Cerebellar cortex (tissue), 1 donor: ENCODE results near the gene STAP1.
"Not testable (repeated sequence)": the region's sequence is repeated elsewhere in the genome, so short reads cannot be mapped to it uniquely, and the experiment has no call there.

Source experiments
- DNase-seq: peaks from one replicate; pipeline ENCODE4 v3.0.0-alpha.2; 2015; ENCODE audit warnings: low spot score

The STAP1 gene

GRCh38 chr4:67558493-67558892 is at the start of gene STAP1:
Gene STAP1, plus strand, starts transcription at chr4:67558727. Its CDS starts 83 bp downstream, at chr4:67558810.
- no peak for DNase-seq

- DNase-seq, result no peak
These were observed 46.0 kb upstream of the STAP1 start for GRCh38 chr4:67512501-67512900.

DNA sequence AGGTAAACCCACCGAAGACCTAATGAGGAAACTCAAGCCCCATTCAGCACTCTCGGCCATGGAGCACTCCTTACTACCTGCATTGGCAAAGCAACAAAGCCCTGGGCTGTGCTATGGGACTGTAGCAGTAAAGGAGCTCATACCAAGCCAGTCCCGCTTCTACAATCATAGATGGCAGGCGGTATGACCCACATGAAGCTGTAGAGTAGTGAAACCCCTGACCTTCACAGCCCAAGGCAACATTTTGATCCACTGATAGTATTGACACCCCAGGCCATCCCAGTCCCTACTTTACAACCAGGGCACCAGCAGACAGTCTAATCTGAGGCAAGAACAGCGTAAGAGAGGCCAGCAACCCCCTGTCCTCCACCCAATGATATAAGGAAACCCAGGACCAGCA is 38.4 kb upstream of the STAP1 start:
- DNase-seq, result no peak

- no peak for DNase-seq
These were observed 37.0 kb upstream of the STAP1 start for GRCh38 chr4:67521506-67521905.

DNA sequence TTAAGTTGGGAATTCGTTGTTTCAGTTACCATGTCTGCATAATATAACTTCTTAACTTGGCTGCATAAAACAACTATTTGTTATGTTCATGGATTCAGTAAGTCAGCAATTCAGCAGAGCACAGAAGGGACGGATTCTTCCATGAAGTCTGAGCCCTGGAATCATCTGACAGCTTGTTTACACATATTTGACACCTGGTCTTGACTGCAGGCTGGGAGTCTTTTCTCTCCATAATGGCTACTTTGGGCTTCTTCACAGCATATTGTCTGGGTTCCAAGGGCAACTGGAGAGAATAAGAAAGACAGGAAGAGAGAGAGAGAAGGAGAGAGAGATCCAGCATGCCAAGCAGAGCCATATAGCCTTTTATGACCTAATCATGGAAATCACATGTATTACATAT is 36.3 kb upstream of the STAP1 start:
- DNase-seq, result no peak

DNA sequence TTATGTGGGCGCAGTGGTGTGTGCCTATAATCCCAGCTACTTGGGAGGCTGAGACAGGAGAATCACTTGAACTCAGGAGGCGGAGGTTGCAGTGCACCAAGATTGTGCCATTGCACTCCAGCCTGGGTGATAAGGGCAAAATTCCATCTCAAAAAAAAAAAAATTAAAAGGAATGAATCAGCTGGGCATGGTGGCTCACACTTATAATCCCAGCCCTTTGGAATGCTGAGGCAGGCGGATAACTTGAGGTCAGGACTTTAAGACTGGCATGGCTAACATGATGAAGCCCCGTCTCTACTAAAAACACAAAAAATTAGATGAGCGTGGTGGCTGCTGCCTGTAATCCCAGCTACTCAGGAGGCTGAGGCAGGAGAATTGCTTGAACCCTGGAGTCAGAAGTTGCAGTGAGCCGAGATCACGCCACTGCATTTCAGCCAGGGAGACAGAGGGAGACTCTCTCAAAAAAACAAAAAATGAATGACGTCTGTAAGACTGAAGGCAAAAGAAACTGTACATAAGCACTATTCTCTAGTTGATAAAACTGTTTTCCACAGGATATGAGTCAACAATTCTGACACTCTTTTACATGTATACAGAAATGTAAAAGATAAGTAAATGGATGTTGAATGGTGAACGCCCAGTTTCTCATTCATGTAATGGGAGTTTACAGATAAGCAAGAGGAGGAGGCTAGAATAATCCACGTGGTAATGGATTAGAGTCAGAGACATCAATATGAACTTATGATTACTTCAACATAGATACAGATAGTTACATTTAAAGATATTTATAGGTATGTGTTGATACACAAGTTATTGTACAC is 35.5 kb upstream of the STAP1 start:
- DNase-seq, result no peak

DNA sequence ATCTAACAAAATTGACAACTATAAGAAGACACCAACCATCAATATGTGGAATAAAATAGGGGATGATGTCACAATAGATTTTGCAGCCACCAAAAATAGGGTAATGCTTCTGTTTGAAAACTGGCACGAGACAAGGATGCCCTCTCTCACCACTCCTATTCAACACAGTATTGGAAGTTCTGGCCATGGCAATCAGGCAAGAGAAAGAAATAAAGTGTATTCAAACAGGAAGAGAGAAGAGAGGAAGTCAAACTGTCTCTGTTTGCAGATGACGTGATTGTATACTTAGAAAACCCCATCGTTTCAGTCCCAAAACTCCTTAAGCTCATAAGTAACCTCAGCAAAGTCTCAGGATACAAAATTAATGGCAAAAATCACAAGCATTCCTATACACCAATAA is 34.4 kb upstream of the STAP1 start:
- DNase-seq, result not testable (repeated sequence)

DNA sequence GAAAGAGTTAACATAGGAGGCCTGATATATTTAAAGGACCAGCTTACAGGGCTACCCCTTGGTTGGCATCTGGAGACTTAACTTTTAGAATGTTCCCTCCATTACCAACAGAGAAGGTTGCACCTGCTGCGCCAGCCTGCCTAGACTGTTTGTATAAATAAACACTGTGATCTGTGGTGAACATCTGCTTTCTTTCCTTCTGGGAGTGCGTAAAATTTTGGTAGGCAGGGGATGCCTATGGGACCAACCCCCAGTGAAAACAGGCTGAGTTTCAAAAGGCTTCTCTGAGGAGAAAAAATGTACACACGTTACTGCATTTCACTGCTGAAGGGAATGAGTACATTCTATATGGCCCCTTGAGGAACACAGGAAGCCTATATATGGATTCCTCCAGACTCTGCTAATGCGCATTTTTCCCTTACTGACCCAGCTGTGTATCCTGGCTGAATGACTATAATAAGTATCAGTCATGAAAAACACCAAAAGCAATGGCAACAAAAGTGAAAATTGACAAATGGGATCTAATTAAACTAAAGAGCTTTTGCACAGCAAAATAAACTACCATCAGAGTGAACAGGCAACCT is 27.1 kb upstream of the STAP1 start:
- DNase-seq, result no peak

GRCh38 chr4:67532397-67532796 is 26.1 kb upstream of the STAP1 start:
- DNase-seq, result not testable (repeated sequence)

DNA sequence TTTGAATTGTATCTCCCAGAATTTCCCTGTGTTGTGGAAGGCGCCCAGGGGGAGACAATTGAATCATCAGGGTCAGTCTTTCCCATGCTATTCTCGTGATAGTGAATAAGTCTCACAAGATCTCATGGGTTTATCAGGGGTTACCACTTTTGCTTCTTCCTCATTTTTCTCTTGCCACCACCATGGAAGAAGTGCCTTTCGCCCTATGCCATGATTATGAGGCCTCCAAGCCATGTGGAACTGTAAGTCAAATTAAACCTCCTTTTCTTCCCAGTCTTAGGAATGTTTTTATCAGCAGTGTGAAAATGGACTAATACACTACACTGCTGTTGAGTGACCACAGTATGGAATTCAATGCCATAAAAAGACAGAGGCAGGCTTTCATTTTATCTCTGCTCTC is 25.4 kb upstream of the STAP1 start:
- no peak for DNase-seq

- DNase-seq, result no peak
These were observed 23.2 kb upstream of the STAP1 start for GRCh38 chr4:67535280-67535840.

GRCh38 chr4:67539830-67540229 is 18.7 kb upstream of the STAP1 start:
- no peak for DNase-seq

GRCh38 chr4:67542076-67542475 is 16.5 kb upstream of the STAP1 start:
- DNase-seq, result no peak

DNA sequence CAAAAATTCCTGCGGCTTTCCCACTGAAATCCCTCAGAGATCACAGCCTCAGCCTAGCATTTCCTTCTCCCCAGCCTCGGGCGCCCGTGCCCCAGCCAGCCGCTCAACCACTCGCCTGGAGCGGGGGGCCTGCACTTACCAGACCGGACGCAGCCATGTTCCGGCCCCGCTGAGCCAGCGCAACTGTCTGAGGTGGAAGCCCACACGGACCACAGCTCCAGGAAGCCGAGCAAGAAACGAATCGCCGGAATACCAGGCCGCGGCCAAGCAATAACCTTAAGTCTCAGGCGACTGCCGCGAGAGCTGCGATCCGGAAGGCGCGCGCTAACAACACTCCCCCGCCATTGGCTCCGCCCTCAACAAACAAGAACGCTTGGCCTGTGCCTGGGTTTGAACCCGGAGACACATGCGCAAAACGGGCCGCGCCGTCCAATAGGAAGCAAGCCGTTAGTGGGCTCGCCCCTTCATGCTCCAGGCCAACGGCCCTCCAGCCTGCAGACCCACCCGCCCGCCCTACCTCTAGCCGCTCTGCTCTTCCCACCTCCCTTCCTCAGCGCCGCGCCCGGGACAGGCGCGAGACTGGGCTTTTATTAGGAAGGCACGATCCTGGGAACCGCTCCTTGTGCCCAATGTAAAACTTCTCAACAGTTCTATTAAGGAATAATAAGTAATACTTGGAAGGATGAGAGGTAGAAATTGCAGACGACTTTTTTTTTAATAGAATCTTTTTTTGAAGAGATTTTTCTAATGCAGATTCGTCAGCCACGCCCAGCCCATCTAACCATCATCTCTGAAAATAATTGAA is 13.1 kb upstream of the STAP1 start, which contains the start of gene CENPC:
CENPC (minus strand) TSS at position 305 of the 805 bp plus-strand sequence; CDS start at position 157, 148 bp downstream.
- peak; percentile 99 for DNase-seq

GRCh38 chr4:67546004-67546356 is 12.5 kb upstream of the STAP1 start:
- DNase-seq, result peak; percentile 43

GRCh38 chr4:67546971-67547370 is 11.6 kb upstream of the STAP1 start:
- DNase-seq, result peak; percentile 11

GRCh38 chr4:67549123-67549522 is 9.4 kb upstream of the STAP1 start:
- peak; percentile 16 for DNase-seq

DNA sequence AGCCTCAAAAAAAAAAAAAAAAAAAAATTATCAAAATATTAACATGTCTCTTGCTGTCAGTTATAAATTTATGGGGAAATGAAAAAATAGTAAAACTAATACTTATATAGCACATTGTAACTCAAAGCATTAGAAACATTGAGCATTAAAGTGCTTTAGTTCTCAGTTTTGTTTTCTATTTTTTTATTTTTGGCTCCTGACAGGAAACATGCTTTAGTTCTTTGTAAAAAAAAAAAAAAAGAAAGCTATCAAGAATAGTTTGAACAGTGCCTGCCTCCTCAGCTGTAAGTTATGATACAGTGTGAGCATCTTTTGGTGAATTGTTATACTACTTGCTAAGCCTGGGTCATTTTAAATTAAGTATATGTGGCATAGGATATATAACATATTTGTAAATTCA is 8.1 kb upstream of the STAP1 start:
- no peak for DNase-seq

- no peak for DNase-seq
These were observed 7.7 kb upstream of the STAP1 start for GRCh38 chr4:67550857-67551256.

DNA sequence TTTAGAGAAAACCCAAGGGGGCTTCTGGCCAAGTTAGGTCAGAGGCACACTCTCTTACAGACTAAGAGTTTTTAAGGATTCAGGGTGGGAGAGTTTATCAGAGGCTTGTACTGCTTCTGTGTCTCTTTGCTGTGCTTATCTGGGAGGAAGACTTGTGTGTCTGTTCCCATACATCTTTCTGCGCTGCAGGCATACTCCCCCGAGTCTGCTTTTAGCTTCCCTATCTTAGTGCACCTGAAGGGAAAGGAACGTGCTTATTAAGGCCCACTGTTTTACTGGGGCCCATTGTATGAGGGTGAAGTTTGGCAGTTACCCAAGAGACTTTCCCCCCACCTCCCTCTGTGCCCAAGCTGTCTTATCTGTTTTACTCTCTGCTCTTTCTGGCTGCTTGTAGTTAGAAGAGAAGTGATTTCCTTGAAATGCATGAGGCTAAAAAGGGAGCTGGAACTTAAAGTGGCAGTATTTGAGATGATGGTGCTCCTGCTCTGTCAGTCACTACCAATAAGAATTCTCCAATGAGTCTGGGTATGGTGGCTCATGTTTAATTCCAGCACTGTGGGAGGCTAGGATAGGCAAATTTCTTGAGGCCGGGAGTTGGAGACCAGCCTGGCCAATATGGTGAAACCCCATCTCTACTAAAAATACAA is 6.3 kb upstream of the STAP1 start:
- not testable (repeated sequence) for DNase-seq

GRCh38 chr4:67554096-67554495 is 4.4 kb upstream of the STAP1 start:
- no peak for DNase-seq

- DNase-seq, result no peak
These were observed 3.1 kb upstream of the STAP1 start for GRCh38 chr4:67555447-67555846.
